ENCODE data around the gene FAM184A. TPM values are rescaled to one million over a fixed set of nuclear protein-coding genes. Genes with fewer than 3 reads are reported as not detected.
A peak's percentile ranks its signal among the peaks of the same experiment; 100 is the strongest.
"Not testable (repeated sequence)": the region's sequence is repeated elsewhere in the genome, so short reads cannot be mapped to it uniquely, and the experiment has no call there.

The FAM184A gene
- total RNA-seq, 2 donors from 2014 or later = 2.1 to 3.5 TPM

DNA sequence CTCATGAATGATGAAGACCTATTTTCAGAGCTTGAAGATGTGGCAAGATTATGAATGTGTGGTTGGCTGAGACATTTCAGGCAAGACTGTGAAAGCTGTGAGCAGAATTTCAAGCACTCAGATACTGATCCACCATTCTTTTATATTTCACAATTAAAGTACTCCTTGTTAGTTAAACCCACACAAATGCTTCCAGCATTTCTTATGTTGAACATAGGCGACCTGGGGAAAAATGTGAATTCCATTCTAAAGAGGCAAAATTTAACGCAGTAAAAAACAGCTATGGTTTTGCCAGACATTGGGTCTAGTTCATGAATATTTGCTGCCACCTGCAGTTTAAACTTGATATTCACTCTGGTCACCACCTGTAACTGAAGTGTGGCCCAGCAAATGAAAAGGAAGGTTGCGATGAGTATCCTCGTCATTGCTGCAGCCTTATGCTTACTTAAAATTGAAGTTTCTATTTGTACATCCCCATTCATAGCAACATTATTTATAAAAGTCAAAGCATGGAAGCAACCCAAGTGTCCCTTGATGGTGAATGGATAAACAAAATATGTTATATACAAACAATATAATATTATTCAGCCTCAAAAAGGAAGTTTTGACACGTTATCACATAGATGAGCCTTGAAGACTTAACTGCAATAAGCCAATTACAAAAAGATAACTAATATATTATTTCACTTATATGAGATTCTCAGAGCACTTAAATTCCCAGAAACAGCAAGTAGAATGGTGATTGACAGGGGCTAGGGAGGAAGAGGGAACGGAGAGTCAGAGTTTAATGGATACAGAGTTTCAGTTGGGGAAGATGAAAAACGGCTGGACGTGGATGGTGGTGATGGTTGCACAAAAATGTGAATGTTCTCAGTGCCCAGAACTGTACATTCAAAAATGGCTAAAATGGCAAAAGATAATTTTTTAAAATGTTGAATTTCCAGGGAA, 32.4 kb upstream of the FAM184A start:
- Mint-ChIP-seq H3K27ac (no peak overlapping the region), H3K4me1 (peaks cover 2% of the 10 kb centered on the region), H3K36me3 (ENCODE audit: low read depth) (peaks cover 2% of the 10 kb centered on the region), H3K27me3 (peaks cover 19% of the 10 kb centered on the region), H3K4me3 (no peak overlapping the region)
- ATAC-seq (peak; percentile 91), DNase-seq (peak in 1 of 3 donors; percentile 41)
- no peaks in the 10 kb centered on the region for H3K9me3 ChIP-seq (ENCODE audit: control insufficient read depth, low read length, poor library complexity, severe bottlenecking)

DNA sequence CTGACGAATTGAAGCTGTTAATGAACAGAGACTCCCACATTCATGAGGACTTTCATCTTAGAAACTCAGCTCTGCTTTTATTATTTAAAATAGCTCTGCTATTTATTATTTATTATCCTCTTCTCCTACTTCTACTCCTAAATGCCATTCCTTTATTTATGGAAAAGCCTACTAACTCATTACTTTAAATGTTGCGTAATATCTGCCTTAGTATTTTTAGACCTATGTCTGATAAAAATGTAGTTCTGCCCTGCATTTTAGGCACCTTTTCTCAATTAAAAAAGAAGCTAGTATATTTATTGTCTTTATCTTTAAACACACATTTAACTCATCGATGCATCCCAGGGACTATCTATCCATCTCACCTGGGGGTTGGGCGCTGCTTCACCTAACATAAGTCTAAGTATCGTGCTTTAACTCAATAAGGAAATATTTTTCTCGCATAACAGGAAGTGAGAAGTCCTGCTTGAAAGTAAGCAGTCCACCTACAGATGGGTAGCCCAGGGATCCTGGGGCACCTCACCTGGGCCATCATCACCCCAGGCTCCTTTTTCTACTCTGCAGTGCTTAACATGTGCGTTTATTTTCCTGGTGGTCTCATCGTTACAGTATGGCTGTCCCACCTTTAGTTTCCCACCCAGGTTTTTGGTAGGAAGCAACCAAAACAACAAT, 31.3 kb upstream of the FAM184A start:
- Mint-ChIP-seq H3K36me3 (ENCODE audit: low read depth) (peaks cover 2% of the 10 kb centered on the region), H3K4me1 (peaks cover 4% of the 10 kb centered on the region), H3K4me3 (no peak overlapping the region), H3K27me3 (peaks cover 19% of the 10 kb centered on the region), H3K27ac (peak overlapping the region; percentile 80)
- H3K9me3 ChIP-seq (ENCODE audit: control insufficient read depth, low read length, poor library complexity, severe bottlenecking) = no peaks in the 10 kb centered on the region
- DNase-seq (no peak), ATAC-seq (no peak)

DNA sequence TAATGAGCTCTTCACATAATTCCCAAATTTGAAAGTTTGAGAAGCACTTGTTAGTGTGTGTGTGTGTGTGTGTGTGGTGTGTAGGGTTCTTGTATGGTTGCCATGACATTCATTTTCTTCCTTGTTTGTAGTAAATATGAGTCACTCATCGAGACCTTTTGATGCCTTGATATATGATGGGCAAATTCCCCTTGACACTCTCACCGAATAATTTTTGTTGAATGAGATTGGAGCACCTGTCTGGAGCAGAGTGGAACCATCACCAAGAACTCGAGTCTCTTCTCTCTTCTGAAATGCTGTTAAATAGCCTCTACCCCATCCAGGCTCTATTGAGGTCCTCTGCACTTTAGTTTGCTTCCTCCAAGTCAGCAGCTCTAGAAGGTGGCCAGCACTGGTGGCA, 29.6 kb upstream of the FAM184A start:
- H3K4me3 Mint-ChIP-seq = no peak overlapping the region
- DNase-seq (no peak), ATAC-seq (no peak)
- H3K27ac Mint-ChIP-seq = no peak overlapping the region
- H3K4me1 Mint-ChIP-seq = peaks cover 4% of the 10 kb centered on the region
- H3K36me3 Mint-ChIP-seq (ENCODE audit: low read depth) = peaks cover 2% of the 10 kb centered on the region
- H3K27me3 Mint-ChIP-seq = peaks cover 14% of the 10 kb centered on the region
- no peaks in the 10 kb centered on the region for H3K9me3 ChIP-seq (ENCODE audit: control insufficient read depth, low read length, poor library complexity, severe bottlenecking)

DNA sequence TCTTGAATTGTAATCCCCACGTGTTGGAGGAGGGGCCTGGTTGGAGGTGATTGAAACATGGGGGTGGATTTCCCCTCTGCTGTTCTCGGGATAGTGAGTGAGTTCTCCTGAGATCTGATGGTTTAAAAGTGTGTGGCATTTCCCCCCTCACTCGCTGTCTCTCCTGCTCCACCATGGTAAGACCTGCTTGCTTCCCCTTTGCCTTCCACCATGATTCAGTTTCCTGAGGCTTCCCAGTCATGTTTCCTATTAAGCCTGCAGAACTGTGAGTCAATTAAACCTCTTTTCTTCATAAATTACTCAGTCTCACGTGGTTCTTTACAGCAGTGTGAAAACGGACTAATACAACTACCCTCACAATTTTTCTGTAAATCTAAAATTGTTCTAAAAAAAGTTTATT, 26.8 kb upstream of the FAM184A start:
- ATAC-seq = no peak
- H3K9me3 ChIP-seq (ENCODE audit: control insufficient read depth, low read length, poor library complexity, severe bottlenecking) = no peaks in the 10 kb centered on the region
- peaks cover 4% of the 10 kb centered on the region for H3K4me1 Mint-ChIP-seq
- no peak overlapping the region for H3K27ac Mint-ChIP-seq
- H3K36me3 Mint-ChIP-seq (ENCODE audit: low read depth) = peaks cover 2% of the 10 kb centered on the region
- H3K27me3 Mint-ChIP-seq = peaks cover 13% of the 10 kb centered on the region
- no peak overlapping the region for H3K4me3 Mint-ChIP-seq
- DNase-seq = no peak

DNA sequence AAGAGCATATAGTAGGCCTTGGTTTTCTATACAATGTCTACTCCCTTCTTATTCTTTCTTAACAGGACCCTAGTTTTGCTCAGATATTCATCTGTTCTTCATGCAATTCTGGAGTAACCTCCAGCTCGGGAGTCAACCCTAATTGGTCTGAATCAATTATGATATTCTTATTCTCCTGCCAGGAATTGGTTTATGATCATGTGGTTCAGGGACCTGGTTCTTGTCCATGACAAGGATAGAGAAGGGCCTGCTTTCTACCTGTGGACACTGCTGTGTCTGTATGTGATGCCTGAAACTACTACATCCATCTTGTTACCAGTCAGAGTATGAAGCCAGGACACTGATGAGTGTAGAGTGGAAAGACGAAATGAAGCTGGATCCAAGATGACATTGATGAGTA, 24.4 kb upstream of the FAM184A start:
- Mint-ChIP-seq H3K4me1 (peaks cover 2% of the 10 kb centered on the region), H3K36me3 (ENCODE audit: low read depth) (no peaks in the 10 kb centered on the region), H3K27ac (no peak overlapping the region), H3K4me3 (no peak overlapping the region), H3K27me3 (no peaks in the 10 kb centered on the region)
- H3K9me3 ChIP-seq (ENCODE audit: control insufficient read depth, low read length, poor library complexity, severe bottlenecking) = no peaks in the 10 kb centered on the region
- no peak for DNase-seq
- ATAC-seq = no peak

DNA sequence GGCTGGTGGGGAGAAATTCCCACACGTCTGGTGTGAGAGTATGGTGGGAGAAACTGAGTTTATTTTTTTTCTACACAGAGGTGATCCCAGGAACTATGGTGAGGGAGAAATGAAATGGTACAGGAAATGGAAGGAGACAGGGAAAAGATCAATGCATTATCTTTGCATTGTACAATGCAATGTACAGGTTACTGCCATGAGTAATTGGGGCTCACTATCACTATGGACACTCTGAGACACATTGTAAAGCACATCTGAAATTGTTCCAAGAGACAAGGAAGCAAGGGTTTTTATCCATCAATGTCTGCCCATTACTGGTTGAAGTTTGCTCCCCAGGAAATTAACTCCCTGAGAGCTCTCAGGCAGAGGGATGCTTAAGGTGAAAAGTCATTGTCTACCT, 21.7 kb upstream of the FAM184A start:
- no peak for ATAC-seq
- no peaks in the 10 kb centered on the region for H3K27me3 Mint-ChIP-seq
- DNase-seq = no peak
- no peaks in the 10 kb centered on the region for H3K9me3 ChIP-seq (ENCODE audit: control insufficient read depth, low read length, poor library complexity, severe bottlenecking)
- no peaks in the 10 kb centered on the region for H3K36me3 Mint-ChIP-seq (ENCODE audit: low read depth)
- no peak overlapping the region for H3K27ac Mint-ChIP-seq
- H3K4me3 Mint-ChIP-seq = no peak overlapping the region
- peaks cover 10% of the 10 kb centered on the region for H3K4me1 Mint-ChIP-seq

DNA sequence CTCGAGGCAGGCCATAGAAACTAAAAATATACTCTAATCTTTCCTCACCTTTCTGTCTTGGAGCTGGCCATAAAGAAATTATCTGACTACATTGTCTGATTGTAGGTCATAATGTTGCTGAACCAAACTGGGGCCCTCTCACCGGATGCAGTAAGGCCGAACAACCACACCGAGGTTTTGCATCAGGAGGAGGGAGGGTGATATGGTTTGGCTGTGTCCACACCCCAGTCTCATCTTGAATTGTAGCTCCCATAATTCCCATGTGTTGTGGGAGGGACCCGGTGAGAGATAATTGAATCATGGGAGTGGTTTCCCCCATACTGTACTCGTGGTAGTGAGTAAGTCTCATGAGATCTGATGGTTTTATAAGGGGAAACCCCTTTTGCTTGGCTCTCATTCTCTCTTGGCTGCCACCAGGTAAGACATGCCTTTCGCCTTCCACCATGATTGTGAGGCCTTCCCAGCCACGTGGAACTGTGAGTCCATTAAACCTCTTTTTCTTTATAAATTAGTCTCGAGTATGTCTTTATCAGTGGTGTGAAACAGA, 19.4 kb upstream of the FAM184A start:
- peak overlapping the region; percentile 84 for H3K27ac Mint-ChIP-seq
- H3K27me3 Mint-ChIP-seq; DNase-seq; H3K4me3 Mint-ChIP-seq; H3K36me3 Mint-ChIP-seq (ENCODE audit: low read depth); H3K9me3 ChIP-seq (ENCODE audit: control insufficient read depth, low read length, poor library complexity, severe bottlenecking): not testable (repeated sequence)
- ATAC-seq = peak; percentile 44
- peaks cover 10% of the 10 kb centered on the region for H3K4me1 Mint-ChIP-seq

DNA sequence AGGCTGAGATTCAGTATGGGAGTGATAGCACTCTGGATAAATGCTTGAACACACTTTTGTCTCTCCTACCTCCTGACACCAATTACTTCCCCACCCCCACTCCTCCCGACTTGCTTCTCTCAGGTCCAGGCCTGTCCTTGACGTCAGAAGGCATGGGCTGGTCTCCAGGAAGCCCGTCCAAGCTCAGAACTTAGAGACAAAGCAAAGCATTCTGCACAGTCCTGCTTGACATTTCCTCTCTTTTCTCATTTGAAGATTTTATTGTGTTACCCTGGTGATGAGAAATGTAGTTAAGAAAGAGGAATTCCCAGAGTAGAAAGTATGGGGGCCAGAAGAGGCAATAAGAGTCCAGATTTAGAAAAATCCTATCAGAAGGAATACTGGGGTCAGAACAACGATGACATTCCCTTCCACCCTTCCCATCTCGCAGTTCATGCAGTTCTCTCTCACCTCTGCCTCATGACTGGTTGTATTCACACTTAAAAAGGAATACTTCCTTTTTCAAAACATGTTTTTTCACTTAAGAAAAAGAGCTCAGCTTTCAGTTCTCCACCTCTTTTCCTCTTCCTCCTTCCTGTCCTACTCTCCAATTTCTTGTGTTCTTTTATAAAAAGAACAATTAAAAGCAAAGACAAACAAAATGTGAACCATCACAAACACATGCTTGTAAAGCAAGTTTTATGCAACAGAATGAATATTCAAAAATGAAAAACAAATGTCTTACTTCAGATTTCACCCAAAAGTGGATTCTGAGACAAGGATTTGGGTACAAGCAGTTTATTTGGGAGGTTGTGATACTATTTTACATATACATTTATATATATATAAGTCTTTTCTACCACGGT, 18.5 kb upstream of the FAM184A start:
- peak overlapping the region; percentile 84 for H3K27ac Mint-ChIP-seq
- DNase-seq (no peak), ATAC-seq (no peak)
- H3K4me3 Mint-ChIP-seq = no peak overlapping the region
- peaks cover 10% of the 10 kb centered on the region for H3K4me1 Mint-ChIP-seq
- no peaks in the 10 kb centered on the region for H3K9me3 ChIP-seq (ENCODE audit: control insufficient read depth, low read length, poor library complexity, severe bottlenecking)
- H3K27me3 Mint-ChIP-seq = peaks cover 10% of the 10 kb centered on the region
- no peaks in the 10 kb centered on the region for H3K36me3 Mint-ChIP-seq (ENCODE audit: low read depth)

DNA sequence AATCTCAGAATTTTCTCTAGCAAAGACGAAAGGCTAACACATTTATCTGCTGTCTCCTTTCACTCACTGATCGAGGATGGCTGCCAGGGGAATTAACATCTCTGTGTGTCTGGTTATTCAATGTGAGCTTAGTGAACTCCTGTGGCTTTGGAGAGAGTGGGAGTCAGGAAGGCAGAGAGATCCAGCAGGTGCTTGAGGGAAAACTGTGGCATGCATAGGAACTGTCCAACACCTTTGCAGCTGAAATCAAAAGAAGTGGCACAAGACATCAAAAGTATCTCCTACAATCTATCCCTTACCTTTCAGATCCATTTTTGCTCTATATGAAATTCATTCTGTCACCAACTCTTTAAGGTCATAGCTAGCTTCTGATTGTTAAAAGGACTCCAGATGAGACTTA, 11.8 kb upstream of the FAM184A start:
- H3K4me1 Mint-ChIP-seq = no peaks in the 10 kb centered on the region
- peaks cover 15% of the 10 kb centered on the region for H3K27me3 Mint-ChIP-seq
- ATAC-seq = no peak
- no peak overlapping the region for H3K4me3 Mint-ChIP-seq
- H3K9me3 ChIP-seq (ENCODE audit: control insufficient read depth, low read length, poor library complexity, severe bottlenecking) = no peaks in the 10 kb centered on the region
- DNase-seq = no peak
- H3K36me3 Mint-ChIP-seq (ENCODE audit: low read depth) = peaks cover 6% of the 10 kb centered on the region
- no peak overlapping the region for H3K27ac Mint-ChIP-seq

DNA sequence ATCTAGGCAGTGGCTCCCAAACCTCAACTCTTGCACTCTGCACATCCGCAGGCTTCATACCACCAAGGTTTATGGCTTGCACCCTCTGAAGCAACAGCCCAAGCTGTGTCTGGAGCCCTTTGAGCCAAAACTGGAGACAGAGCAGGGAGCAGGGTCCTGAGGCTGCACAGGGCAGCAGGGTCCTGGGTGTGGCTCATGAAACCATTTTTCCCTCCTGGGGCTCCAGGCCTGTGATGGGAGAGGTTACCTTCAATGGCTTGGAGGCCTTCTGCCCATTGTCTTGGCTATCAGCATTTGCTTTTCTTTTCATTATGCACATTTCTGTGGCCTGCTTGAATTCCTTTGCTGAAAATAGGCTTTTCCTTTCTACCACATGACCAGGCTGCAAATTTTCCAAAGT, 6.3 kb upstream of the FAM184A start:
- H3K9me3 ChIP-seq (ENCODE audit: control insufficient read depth, low read length, poor library complexity, severe bottlenecking) = no peaks in the 10 kb centered on the region
- DNase-seq (no peak), ATAC-seq (no peak)
- Mint-ChIP-seq H3K36me3 (ENCODE audit: low read depth) (peaks cover 5% of the 10 kb centered on the region), H3K27me3 (peaks cover 5% of the 10 kb centered on the region), H3K4me3 (no peak overlapping the region), H3K4me1 (no peaks in the 10 kb centered on the region), H3K27ac (no peak overlapping the region)

DNA sequence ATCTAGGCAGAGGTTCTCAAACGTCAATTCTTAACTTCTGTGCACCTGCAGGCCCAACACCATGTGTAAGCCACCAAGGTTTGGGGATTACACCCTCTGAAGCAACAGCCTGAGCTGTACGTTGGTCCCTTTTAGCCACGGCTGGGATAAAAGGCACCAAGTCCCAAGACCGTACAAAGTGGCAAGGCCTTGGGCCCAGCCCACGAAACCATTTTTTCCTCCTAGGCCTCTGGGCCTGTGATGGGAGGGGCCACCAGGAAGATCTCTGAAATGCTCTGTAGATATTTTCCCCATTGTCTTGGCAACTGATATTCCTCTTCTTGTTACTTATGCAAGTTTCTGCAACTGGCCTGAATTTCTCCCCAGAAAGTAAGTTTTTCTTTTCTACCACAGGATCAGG, 4.5 kb upstream of the FAM184A start:
- DNase-seq (no peak), ATAC-seq (no peak)
- Mint-ChIP-seq H3K36me3 (ENCODE audit: low read depth) (peaks cover 2% of the 10 kb centered on the region), H3K4me3 (no peak overlapping the region), H3K4me1 (peaks cover 7% of the 10 kb centered on the region), H3K27me3 (no peaks in the 10 kb centered on the region), H3K27ac (no peak overlapping the region)
- no peaks in the 10 kb centered on the region for H3K9me3 ChIP-seq (ENCODE audit: control insufficient read depth, low read length, poor library complexity, severe bottlenecking)

DNA sequence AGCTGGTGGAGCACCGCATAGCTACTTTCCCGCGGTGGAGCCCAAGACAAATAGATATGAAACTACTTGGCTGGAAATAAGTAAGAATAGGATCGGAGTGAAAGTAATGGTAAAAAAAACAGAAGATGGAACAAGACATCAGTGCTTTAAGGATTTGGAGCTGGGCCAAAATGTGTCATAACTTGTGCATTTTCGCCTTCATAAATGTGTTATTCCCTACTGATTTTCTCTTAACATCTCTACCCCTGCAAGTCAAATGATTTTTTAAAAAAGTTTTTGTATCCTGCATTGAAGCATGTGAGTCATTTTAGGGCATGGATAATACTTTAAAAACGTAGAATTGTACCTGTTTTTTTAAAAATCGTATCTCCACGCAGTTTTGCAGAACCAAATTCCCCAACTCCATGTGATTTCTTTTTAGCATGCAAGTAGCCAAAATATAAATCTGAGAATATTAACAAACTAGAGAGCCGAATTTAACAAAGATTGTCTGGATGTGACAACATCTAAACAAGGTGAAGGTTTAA, 882 bp upstream of the FAM184A start:
- Mint-ChIP-seq H3K36me3 (ENCODE audit: low read depth) (no peaks in the 10 kb centered on the region), H3K4me3 (peak overlapping the region; percentile 95), H3K27ac (peak overlapping the region; percentile 92), H3K27me3 (no peaks in the 10 kb centered on the region), H3K4me1 (peaks cover 24% of the 10 kb centered on the region)
- DNase-seq = no peak
- H3K9me3 ChIP-seq (ENCODE audit: control insufficient read depth, low read length, poor library complexity, severe bottlenecking) = no peaks in the 10 kb centered on the region
- no peak for ATAC-seq
